ENCODE data around the gene SHLD1.
A peak's percentile ranks its signal among the peaks of the same experiment; 100 is the strongest.
"Not testable (repeated sequence)": the region's sequence is repeated elsewhere in the genome, so short reads cannot be mapped to it uniquely, and the experiment has no call there.

Gene SHLD1

GRCh38 chr20:5784735-5785134 is 34.5 kb downstream of the SHLD1 start:
- no peak for DNase-seq

DNA sequence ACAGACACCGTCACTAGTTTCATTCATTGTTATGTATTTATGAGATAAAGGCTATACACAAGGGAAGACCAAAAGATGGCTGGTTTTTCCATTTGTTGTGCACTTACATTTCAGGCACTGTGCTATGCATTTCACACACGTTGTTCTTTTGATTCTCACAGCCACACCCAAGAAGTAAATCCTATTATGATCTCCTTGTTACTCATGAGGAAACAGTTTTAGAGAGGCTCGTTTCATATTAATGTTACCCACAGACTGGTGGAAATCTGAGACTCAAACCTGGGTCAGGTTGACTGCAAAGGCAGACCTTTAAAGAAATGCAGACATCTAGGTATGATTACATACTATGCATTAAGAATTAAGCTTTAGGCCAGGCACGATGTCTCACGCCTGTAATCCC is 34.9 kb downstream of the SHLD1 start:
- DNase-seq, result no peak

DNA sequence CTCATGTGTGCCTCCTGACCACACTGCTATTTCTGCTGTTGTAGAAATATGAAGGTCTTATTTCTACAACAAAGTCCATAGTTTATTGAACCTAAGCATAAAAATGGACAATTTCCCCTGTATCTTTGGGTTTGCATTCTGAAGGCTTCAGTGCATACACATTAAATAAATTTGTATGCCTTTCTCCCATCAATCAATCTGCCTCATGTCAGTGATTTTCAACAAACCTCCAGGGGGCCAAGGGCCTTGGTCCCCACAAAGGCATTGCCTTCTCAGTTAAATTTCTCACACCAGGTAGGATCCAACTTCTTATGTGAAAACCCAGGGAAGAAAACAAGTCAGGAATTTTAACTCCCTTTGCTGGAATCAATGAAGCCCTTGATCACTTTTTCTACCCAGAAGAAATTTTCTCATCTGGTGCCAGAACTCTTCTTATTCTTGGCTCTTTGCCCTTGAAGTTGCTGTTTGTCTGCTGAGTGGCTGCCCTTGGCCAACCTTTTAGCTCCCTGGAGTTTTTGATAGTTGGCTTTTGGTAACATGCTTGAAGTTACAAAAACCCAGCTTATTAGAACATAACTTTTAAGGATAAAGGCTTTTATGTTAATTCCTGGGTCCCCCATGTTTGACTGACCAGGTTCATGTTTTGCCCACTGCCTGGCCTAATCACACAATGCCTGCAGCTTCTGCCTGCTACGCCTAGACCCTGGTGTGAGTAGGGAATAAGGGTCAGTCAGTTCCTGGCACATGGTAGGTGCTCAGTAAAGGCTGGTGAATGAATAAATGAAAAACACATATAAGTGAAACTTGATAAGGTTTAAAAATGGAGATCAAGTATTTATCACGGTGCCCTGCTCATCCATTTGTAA is 37.0 kb downstream of the SHLD1 start:
- no peak for DNase-seq

GRCh38 chr20:5787796-5788165 is 37.6 kb downstream of the SHLD1 start:
- no peak for DNase-seq

- DNase-seq, result peak; percentile 90
Measured at GRCh38 chr20:5788385-5788895, 38.2 kb downstream of the SHLD1 start.

DNA sequence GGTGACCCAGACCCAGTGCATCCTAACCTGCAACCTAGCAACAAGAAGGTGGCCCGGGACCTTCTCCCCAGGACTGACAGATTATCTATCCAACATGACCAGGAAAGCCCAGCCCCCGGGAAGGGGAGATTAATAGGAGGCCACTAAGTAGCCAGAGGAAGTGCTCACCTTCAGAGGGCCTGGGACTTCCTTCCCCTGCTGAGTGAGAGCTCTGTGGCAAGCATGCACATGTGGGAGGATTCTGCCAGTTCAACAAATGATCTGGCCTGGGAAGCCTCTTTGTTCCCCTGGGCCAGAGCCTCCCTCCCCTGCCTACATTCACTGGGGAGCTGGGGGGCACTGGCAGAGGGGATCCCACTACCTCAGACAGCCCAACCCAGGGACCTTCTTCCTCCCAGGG is 39.6 kb downstream of the SHLD1 start:
- no peak for DNase-seq

DNA sequence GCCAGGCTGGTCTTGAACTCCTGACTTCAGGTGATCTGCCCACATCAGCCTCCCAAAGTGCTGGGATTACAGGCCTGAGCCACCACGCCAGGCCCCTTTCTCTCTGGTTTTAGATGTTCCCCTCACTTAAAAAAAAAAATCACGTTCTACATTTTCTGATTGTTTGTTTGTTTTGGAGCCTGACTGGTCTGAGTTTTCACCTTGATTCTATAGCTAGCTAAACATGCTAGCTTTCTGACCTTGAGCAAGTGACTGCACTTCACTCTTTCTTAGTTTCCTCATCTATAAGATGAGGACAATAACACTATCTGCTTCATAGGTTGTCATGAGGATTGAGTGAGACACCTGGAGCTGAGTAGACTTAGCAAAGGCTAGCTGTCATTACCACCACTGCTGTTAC is 43.7 kb downstream of the SHLD1 start:
- DNase-seq, result no peak

DNA sequence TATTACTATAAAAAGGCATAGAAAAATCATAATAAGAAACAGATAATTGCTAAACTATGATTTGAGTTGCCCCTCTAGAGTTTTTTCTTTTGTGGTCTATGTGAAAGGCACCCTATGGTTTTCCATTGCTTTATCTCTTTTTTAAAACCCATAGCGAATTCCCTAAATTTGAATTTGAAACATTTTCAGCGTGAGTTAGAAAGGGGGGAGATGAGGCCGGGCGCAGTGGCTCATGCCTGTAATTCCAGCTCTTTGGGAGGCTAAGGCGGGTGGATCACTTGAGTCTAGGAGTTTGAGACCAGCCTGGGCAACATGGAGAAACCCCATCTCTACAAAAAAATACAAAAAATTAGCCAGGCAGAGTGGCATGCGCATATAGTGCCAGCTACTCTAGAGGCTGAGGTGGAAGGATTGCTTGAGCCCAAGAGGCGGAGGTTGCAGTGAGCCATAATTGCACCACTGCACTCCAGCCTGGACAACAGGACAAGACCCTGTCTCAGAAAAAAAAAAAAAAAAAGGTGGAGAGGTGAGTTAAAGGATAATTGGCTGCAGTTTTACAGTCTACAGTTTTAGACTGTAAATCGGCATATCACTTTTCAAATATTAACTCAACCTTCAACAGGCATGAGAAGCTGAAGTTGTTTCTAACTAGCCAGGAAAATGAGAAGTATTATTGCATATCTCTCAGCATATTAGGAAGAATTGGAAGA is 46.3 kb downstream of the SHLD1 start:
- DNase-seq, result no peak

DNA sequence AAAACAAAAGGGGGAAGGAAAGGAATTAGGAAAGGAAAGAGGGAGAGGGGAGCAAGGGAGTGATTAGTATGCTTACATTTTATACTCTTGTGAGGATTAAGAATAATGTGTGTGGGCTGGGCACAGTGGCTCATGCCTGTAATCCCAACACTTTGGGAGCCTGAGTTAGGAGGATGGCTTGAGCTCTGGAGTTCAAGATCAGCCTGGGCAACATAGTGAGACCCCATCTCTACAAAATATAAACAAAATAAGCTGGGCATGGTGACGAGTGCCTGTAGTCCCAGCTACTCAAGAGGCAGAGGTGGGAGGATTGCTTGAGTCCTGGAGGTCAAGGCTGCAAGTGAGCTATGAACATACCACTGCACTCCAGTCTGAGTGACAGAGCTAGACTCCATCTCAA is 47.0 kb downstream of the SHLD1 start:
- DNase-seq, result no peak

DNA sequence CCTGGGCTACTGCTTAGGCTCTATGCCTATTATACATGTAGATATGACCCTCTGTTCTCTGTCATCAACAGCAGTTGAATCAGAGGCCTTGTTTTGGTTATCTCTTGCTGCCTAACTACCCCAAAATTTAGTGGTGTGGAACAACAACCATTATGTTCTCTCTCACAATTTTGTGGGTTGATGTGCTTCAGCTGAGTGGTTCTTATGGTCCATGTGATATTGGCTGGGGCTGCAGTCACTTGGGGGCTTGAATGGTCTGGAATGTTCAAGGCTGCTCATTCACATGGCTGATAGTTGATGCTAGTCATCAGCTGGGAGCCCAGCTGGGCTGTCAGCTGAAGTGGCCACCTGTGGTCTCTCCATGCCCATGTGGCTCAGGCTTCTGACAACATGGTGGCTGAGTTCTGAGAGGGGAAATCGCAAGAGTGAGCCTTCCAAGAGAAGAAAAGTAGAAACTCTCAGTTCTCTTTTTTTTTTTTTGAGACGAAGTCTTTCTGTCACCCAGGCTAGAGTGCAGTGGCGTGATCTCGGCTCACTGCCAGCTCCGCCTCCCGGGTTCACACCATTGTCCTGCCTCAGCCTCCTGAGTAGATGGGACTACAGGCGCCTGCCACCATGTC is 47.8 kb downstream of the SHLD1 start:
- DNase-seq, result no peak

DNA sequence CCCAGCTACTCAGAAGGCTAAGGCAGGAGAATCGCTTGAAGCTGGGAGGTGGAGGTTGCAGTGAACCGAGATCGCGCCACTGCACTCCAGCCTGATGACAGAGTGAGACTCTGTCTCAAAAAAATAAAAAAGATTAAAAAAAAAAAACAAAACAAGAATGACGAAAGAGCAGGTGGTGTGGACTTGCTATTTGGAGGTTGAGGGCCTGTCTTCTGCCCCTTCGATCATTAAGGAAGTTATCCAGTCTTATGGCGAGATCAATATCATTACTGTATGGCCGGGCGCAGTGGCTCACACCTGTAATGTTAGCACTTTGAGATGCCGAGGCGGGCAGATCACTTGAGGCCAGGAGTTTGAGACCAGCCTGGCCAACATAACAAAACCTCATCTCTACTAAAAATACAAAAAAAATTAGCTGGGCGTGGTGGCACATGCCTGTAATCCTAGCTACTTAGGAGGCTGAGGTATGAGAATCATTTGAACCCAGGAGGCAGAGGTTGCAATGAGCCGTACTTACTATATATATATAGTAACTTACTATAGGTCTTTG is 53.6 kb downstream of the SHLD1 start:
- not testable (repeated sequence) for DNase-seq

GRCh38 chr20:5806457-5807263 is 56.5 kb downstream of the SHLD1 start:
- DNase-seq, result no peak

- DNase-seq, result no peak
Measured at GRCh38 chr20:5807431-5807830, 57.2 kb downstream of the SHLD1 start.

- no peak for DNase-seq
Measured at GRCh38 chr20:5808901-5809300, 58.7 kb downstream of the SHLD1 start.

DNA sequence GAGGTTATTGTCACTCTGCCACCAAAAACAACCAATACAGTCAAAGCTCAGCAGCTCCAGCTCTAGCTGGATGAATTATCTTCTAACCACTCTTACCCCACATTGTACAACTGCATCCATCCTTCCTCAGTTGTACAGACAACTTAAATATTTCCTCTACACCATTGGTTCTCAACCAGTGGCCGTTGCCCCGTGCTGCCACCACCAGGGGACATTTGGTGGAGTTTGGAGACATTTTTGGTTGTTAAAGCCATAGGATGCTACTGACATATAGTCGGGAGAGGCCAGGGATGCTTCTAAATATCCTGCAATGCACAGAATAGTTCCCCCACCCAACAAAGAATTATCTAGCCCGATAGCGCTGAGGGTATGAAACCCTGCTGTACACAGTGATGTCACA is 59.3 kb downstream of the SHLD1 start:
- no peak for DNase-seq

DNA sequence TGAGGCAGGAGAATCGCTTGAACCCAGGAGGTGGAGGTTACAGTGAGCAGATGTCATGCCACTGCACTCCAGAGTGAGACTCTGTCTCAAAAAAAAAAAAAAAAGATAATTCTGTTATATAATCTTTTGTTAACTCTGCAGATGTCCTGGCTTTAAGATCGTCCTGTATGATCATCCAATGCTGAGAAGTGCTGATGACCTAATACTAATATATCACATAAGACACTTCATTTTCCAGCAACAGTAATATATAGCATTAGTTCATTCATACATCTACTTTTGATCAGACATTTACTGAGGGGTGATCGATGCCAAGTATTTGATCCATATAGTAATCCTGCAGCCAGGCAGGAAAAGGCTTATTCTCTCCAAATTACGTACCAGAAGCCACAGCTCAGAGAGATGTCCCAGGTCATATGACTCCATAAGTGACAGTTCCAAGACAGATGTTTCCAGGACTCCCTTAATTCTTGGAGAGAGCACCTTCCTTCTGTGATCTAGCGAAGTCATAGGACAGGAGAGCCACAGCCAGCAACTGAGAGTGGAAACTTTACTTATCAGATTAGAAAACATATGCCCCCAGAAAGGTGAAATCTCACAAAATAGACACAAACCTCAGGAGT is 60.7 kb downstream of the SHLD1 start:
- no peak for DNase-seq

DNA sequence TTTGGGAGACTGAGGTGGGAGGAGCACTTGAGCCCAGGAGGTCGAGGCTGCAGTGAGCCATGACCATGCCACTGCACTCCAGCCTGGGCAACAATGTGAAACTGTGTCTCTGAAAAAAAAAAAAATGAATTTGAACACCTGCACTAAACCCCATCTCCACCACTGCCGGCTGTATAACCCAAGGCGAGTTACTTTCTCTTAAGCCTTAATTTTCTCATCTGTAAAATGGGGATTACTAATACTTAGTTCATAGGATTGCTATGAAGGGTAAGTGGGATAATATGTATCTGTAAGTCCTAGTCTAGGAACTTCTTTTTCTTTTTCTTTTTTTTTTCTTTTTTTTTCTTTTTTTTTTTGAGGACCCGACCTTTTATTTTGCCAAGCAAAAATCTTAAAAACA is 61.5 kb downstream of the SHLD1 start:
- DNase-seq, result no peak

DNA sequence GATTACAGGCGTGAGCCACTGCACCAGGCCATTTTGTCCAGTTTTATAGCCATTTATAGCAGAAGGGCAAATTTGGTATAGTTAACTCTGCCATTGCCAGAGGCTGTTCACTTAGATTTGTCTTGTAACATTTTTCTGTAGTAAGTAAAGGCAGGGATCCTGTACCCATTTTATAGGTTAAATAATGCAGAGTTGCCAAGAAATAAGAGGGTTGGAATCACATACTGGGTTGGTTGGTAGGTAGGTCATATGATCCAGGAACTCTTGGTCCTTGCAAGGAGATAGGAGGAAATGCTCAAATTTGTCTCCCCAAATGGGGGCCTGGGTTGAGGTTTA is 68.1 kb downstream of the SHLD1 start:
- no peak for DNase-seq

GRCh38 chr20:5820738-5821137 is 70.5 kb downstream of the SHLD1 start:
- DNase-seq, result no peak

GRCh38 chr20:5821627-5822215 is 71.5 kb downstream of the SHLD1 start:
- DNase-seq, result no peak

GRCh38 chr20:5822569-5822968 is 72.4 kb downstream of the SHLD1 start:
- no peak for DNase-seq
